ENCODE results near the gene KRT9. TPM values are rescaled to one million over a fixed set of nuclear protein-coding genes. Genes with fewer than 3 reads are reported as not detected.
"Not testable (repeated sequence)": the region's sequence is repeated elsewhere in the genome, so short reads cannot be mapped to it uniquely, and the experiment has no call there.

KRT9 gene
- total RNA-seq, 2 experiments from 2014 or later = not detected

DNA sequence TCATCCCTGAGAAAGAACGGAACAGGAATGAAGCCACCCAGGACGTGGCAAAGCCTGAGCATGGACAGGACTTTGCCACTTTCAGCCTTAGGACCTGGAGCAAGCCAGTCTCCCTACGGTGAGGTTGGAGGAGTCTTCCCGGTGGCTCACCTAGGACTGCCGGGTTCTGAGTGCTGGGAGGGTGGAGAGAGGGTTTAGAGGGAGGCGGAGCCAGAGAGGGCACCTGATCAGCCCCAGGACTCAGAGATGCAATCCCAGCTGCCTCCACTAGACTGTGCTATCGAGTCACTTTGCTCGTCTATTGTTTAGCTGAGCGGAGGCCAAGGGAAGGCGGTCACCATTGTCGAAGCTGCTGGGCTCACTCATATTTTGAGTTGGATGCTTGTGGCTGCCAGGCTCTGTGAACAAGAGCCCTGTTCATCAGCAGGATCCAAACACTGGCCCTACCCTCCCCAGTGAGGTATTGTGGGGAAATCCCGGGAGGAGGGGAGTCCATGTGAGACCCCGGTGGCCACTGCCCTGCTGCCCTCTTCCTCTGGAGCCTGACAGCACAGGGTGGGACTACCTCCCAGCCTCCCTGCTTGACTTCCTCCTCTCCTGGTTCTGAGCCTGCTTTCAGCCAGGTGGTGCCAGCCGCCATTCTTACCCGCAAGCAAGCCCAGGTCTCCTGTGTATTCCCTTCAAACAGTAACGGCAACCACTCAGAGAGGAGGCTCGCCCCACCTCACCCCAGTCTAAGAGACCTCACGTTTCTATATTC lies 7.8 kb upstream of the KRT9 start:
- peak; percentile 83 for ATAC-seq (ENCODE audit: low read depth)

DNA sequence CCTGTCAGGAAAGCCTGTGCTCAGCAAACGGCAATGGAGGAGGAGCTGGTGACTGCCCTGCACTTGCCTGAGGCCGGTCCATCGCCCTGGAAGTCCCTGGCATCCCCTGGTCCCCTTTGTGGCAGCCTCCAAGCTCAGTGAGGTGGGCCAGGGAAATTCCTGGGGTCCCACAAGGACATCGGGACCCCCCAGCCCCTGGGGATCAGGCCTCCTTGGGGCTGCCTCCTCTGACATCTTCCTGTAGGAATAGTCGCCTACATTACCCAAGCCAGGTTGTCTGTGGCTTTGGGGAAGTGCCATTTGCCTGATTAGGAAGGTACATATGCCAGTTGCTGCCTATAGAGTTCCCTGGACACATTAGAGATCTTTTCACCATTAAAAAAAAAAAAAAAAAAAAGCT lies 7.1 kb upstream of the KRT9 start:
- Mint-ChIP-seq H3K27ac (no peak overlapping the region), H3K9me3 (no peaks in the 10 kb centered on the region), H3K36me3 (no peaks in the 10 kb centered on the region), H3K4me1 (peaks cover 3% of the 10 kb centered on the region), H3K27me3 (peaks cover 16% of the 10 kb centered on the region), H3K4me3 (no peak overlapping the region)
- POLR2A ChIA-PET = no interaction called here
- ATAC-seq (ENCODE audit: low read depth) (no peak), DNase-seq (no peak)

More for the DNA sequence above, 7.8 kb upstream of the KRT9 start:
- Mint-ChIP-seq H3K27me3 (peaks cover 16% of the 10 kb centered on the region), H3K9me3 (no peaks in the 10 kb centered on the region), H3K27ac (no peak overlapping the region), H3K36me3 (no peaks in the 10 kb centered on the region), H3K4me1 (peaks cover 3% of the 10 kb centered on the region), H3K4me3 (no peak overlapping the region)
- POLR2A ChIA-PET = no interaction called here
- DNase-seq = peak; percentile 73

DNA sequence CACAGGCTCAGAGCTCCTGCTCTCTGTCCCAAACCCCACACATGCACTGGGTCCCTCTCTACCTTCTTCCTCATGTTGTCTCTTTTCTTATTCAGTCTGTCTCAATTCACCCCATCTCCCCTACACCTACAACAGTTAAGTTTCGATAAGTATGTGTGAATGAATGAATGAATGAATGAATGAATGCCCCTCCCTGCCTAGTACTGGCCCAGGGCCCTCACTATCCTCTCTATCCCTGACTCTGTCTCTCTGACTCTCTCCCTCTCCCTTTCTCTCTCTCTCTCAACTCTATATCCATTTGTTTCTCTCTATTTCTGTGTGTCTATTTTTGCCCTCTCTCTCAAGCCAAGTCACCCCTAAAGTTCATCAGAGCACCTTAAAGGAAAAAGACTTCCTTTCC lies 6.7 kb upstream of the KRT9 start:
- H3K9me3 Mint-ChIP-seq = no peaks in the 10 kb centered on the region
- DNase-seq = no peak
- POLR2A ChIA-PET = interaction anchor here (0.5 kb wide), 1 partner anchor 71 kb away, joined by 4 read pairs; no protein-coding TSS in a partner anchor
- H3K27me3 Mint-ChIP-seq = peaks cover 16% of the 10 kb centered on the region
- H3K27ac Mint-ChIP-seq = no peak overlapping the region
- H3K4me3 Mint-ChIP-seq = no peak overlapping the region
- ATAC-seq (ENCODE audit: low read depth) = no peak
- H3K36me3 Mint-ChIP-seq = no peaks in the 10 kb centered on the region
- peaks cover 3% of the 10 kb centered on the region for H3K4me1 Mint-ChIP-seq

DNA sequence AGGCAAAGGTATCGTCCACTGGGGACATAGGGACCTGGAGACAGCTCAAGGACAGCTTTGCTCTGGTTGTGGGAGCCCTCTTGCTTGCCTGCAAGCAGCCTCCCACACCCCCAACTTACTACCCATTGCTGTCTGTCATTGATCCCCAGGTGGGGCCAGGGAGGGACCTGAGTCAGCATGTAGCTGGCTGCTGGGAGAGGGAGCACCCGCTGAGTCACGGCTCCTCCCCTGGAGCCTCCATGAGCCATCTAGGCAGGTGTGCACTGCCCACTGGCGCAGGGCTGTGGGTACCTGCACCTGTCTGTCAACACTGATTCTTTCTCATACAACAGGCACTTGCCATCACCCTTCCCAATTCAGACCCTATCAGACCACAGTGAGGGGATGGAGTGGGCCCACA lies 4.9 kb upstream of the KRT9 start:
- H3K9me3 Mint-ChIP-seq; ATAC-seq (ENCODE audit: low read depth); H3K4me1 Mint-ChIP-seq; H3K27ac Mint-ChIP-seq; H3K36me3 Mint-ChIP-seq; H3K4me3 Mint-ChIP-seq; DNase-seq: not testable (repeated sequence)
- POLR2A ChIA-PET = interaction anchor here (0.8 kb wide), 1 partner anchor 113 kb away, joined by 3 read pairs; no protein-coding TSS in a partner anchor
- H3K27me3 Mint-ChIP-seq = peaks cover 19% of the 10 kb centered on the region

GRCh38 chr17:41575336-41575735 lies 3.5 kb upstream of the KRT9 start:
- no peak for DNase-seq

DNA sequence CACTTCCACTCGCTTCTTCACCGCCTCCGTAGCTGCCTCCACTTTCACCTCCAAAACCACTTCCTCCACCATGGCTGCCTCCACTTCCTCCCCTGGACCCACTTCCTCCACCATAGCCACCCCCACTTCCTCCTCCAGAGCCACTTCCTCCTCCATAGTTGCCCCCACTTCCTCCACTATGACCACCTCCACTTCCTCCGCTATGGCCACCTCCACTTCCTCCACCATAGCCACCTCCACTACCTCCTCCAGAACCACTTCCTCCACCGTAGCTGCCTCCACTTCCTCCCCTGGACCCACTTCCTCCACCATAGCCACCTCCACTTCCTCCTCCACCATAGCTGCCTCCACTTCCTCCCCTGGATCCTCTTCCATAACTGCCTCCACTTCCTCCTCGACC lies 4.5 kb downstream of the KRT9 start:
- Mint-ChIP-seq H3K4me1 (peaks cover 4% of the 10 kb centered on the region), H3K27ac (peak overlapping the region; percentile 79), H3K36me3 (peaks cover 4% of the 10 kb centered on the region), H3K9me3 (peaks cover 15% of the 10 kb centered on the region), H3K27me3 (peaks cover 26% of the 10 kb centered on the region), H3K4me3 (no peak overlapping the region)
- ATAC-seq (ENCODE audit: low read depth) = no peak
- DNase-seq = no peak
- POLR2A ChIA-PET = no interaction called here

More at GRCh38 chr17:41575336-41575735, 3.5 kb upstream of the KRT9 start:
- Mint-ChIP-seq H3K4me3 (no peak overlapping the region), H3K36me3 (no peaks in the 10 kb centered on the region), H3K4me1 (peaks cover 3% of the 10 kb centered on the region), H3K9me3 (no peaks in the 10 kb centered on the region), H3K27ac (no peak overlapping the region), H3K27me3 (peaks cover 18% of the 10 kb centered on the region)
- no peak for ATAC-seq (ENCODE audit: low read depth)
- POLR2A ChIA-PET = no interaction called here

GRCh38 chr17:41565338-41565737 lies 6.5 kb downstream of the KRT9 start:
- Mint-ChIP-seq H3K4me1 (peaks cover 4% of the 10 kb centered on the region), H3K9me3 (peaks cover 15% of the 10 kb centered on the region), H3K4me3 (no peak overlapping the region), H3K27me3 (peaks cover 26% of the 10 kb centered on the region), H3K36me3 (peaks cover 4% of the 10 kb centered on the region), H3K27ac (no peak overlapping the region)
- POLR2A ChIA-PET = no interaction called here
- DNase-seq (no peak), ATAC-seq (ENCODE audit: low read depth) (no peak)

GRCh38 chr17:41563607-41564170 lies 8.2 kb downstream of the KRT9 start:
- H3K4me3 Mint-ChIP-seq = no peak overlapping the region
- peaks cover 29% of the 10 kb centered on the region for H3K27me3 Mint-ChIP-seq
- POLR2A ChIA-PET = no interaction called here
- peaks cover 4% of the 10 kb centered on the region for H3K36me3 Mint-ChIP-seq
- DNase-seq = no peak
- no peak for ATAC-seq (ENCODE audit: low read depth)
- peaks cover 4% of the 10 kb centered on the region for H3K4me1 Mint-ChIP-seq
- H3K27ac Mint-ChIP-seq = no peak overlapping the region
- peaks cover 10% of the 10 kb centered on the region for H3K9me3 Mint-ChIP-seq

DNA sequence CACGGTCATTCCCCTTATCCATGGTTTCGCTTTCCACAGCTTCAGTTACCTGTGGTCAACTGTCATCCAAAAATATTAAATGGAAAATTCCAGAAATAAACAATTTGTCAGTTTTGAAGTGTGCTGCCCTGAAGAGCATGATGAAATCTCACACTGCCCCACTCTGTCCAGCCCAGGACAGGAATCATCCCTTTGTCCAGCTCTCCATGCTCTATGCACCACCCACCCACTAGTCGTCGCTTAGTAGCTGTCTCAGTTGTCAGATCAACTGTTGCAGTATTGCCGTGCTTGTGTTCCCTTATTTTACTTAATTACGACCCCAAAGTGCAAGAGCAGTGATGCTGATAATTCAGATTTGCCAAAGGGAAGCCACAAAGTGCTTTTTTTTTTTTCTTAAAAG lies 10.3 kb downstream of the KRT9 start:
- Mint-ChIP-seq H3K4me3 (no peak overlapping the region), H3K27ac (no peak overlapping the region), H3K4me1 (no peaks in the 10 kb centered on the region), H3K27me3 (peaks cover 37% of the 10 kb centered on the region), H3K36me3 (no peaks in the 10 kb centered on the region), H3K9me3 (peaks cover 2% of the 10 kb centered on the region)
- no peak for ATAC-seq (ENCODE audit: low read depth)
- POLR2A ChIA-PET = no interaction called here
- DNase-seq = no peak

DNA sequence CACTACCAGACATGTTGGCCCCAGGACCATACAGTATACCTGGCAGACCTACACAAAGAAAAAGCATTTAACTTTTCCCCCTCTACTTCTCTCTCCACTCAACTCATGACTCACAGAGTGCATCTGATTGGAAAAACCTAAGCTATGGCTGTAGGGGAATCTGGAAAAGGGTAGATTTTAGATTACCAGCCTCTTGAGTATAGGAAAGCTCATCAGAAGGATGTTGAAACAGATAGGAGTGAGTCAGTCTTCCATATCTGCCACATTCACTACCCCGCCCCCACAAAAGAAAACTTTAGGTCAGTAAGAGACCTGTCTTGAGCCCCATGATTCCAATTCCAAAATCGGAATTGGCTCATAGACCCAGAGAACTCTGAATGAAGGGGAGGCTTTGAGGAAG lies 12.3 kb downstream of the KRT9 start:
- ATAC-seq (ENCODE audit: low read depth) = no peak
- Mint-ChIP-seq H3K27ac (no peak overlapping the region), H3K36me3 (no peaks in the 10 kb centered on the region), H3K27me3 (peaks cover 42% of the 10 kb centered on the region), H3K4me3 (no peak overlapping the region), H3K4me1 (no peaks in the 10 kb centered on the region), H3K9me3 (no peaks in the 10 kb centered on the region)
- no peak for DNase-seq
- POLR2A ChIA-PET = no interaction called here

DNA sequence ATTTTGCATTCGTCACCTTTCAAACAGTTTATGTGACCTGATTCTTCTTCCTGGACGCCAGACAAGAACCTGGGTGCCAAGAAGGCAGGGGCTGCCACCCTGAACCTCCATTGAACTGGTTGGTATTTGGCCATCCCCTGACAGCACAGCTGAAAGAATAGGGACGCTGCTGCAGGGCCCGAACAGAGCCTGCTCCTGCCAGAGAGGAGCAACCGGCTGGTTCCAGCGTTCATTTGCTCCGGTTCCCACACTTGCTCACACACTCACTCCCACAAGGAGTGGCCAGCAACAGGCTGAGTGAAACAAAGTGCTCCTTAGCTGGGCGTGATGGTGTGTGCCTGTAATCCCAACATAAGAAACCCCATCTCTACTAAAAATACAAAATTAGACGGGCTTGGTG lies 14.9 kb downstream of the KRT9 start:
- H3K4me3 Mint-ChIP-seq = no peak overlapping the region
- ATAC-seq (ENCODE audit: low read depth) (no peak), DNase-seq (no peak)
- H3K27ac Mint-ChIP-seq = no peak overlapping the region
- H3K36me3 Mint-ChIP-seq = no peaks in the 10 kb centered on the region
- POLR2A ChIA-PET = interaction anchor here (0.6 kb wide), 1 partner anchor 19 kb away, joined by 3 read pairs; no protein-coding TSS in a partner anchor
- H3K4me1 Mint-ChIP-seq = peaks cover 2% of the 10 kb centered on the region
- H3K27me3 Mint-ChIP-seq = peaks cover 32% of the 10 kb centered on the region
- no peaks in the 10 kb centered on the region for H3K9me3 Mint-ChIP-seq

- Mint-ChIP-seq H3K4me3 (no peak overlapping the region), H3K9me3 (no peaks in the 10 kb centered on the region), H3K27me3 (peaks cover 31% of the 10 kb centered on the region), H3K27ac (no peak overlapping the region), H3K36me3 (no peaks in the 10 kb centered on the region), H3K4me1 (peaks cover 2% of the 10 kb centered on the region)
- DNase-seq (no peak), ATAC-seq (ENCODE audit: low read depth) (no peak)
- POLR2A ChIA-PET = interaction anchor here (0.6 kb wide), 1 partner anchor 18 kb away, joined by 3 read pairs; no protein-coding TSS in a partner anchor
Measured at GRCh38 chr17:41556306-41556705, 15.6 kb downstream of the KRT9 start.

- H3K4me3 Mint-ChIP-seq = no peak overlapping the region
- H3K9me3 Mint-ChIP-seq = no peaks in the 10 kb centered on the region
- no peak for ATAC-seq (ENCODE audit: low read depth)
- peaks cover 26% of the 10 kb centered on the region for H3K27me3 Mint-ChIP-seq
- no peaks in the 10 kb centered on the region for H3K36me3 Mint-ChIP-seq
- POLR2A ChIA-PET = no interaction called here
- H3K4me1 Mint-ChIP-seq = peaks cover 2% of the 10 kb centered on the region
- DNase-seq = no peak
- no peak overlapping the region for H3K27ac Mint-ChIP-seq
Measured at GRCh38 chr17:41555105-41555887, 16.6 kb downstream of the KRT9 start.
